CD4-positive, alpha-beta T cell (primary cell): ENCODE results near the gene CRABP1. TPM values are rescaled to one million over a fixed set of nuclear protein-coding genes. Genes with fewer than 3 reads are reported as not detected.

Experiments
- ATAC-seq: fragments of 200-7000 bp; cut with Tn5 transposase; one replicate; pipeline ENCODE4 v1.10.0; 2022; ENCODE audit warnings: mild to moderate bottlenecking; ENCODE audit not compliant: poor library complexity
- CTCF ChIA-PET: fragments of 350-600 bp; sonication (Branson Sonifier 250); formaldehyde crosslinking; loops from one replicate; lab custom pipeline; 2021; ENCODE audit warnings: antibody characterized with exemption, inconsistent platforms; lab: Charles Lee
- POLR2A ChIA-PET: fragments of 350-600 bp; sonication (Branson Sonifier 250); formaldehyde crosslinking; loops from one replicate; lab custom pipeline; 2021; ENCODE audit warnings: antibody characterized with exemption, inconsistent platforms; lab: Charles Lee
- DNase-seq, 14 experiments: peaks; one replicate each; pipeline ENCODE4 v3.0.0-alpha.2; 2013 to 2020; ENCODE audit warnings: mixed read lengths in 2 of 14
- H3K27ac ChIP-seq, 2 donors: one replicate each; pipeline versions ENCODE4 v1.5.1 to v1.7.0; 2013; ENCODE audit warnings: low read length in 2 of 2, low read depth in 1 of 2, mild to moderate bottlenecking in 1 of 2
- H3K27me3 ChIP-seq, 2 experiments: 1 replicate in 1 of 2; 2 replicates in 1 of 2; pipeline versions ENCODE4 v1.6.1 to v1.7.0; 2013; ENCODE audit warnings: low read length in 2 of 2, control low read depth in 1 of 2, mild to moderate bottlenecking in 1 of 2, moderate library complexity in 1 of 2; ENCODE audit not compliant: insufficient read depth in 2 of 2, control insufficient read depth in 1 of 2
- H3K36me3 ChIP-seq: one replicate; pipeline ENCODE4 v1.6.1; 2013; ENCODE audit warnings: low read length, control low read depth; ENCODE audit not compliant: insufficient read depth
- H3K4me1 ChIP-seq: one replicate; pipeline ENCODE4 v1.6.1; 2013; ENCODE audit warnings: low read length, control low read depth; ENCODE audit not compliant: insufficient read depth
- H3K4me3 ChIP-seq: one replicate; pipeline ENCODE4 v1.5.1; 2013; ENCODE audit warnings: mild to moderate bottlenecking, low read length, moderate library complexity
- H3K9me3 ChIP-seq, 2 experiments: 1 replicate in 1 of 2; 2 replicates in 1 of 2; pipeline versions ENCODE4 v1.6.1 to v1.7.0; 2013; ENCODE audit warnings: low read length in 2 of 2, mild to moderate bottlenecking in 2 of 2, control low read depth in 1 of 2, moderate library complexity in 1 of 2; ENCODE audit not compliant: control insufficient read depth in 1 of 2, insufficient read depth in 1 of 2
- H3K27ac Mint-ChIP-seq: one replicate; pipeline ENCODE4 v1.8.0; 2020; ENCODE audit warnings: mixed read lengths
- H3K27me3 Mint-ChIP-seq: one replicate; pipeline ENCODE4 v1.8.0; 2021; ENCODE audit warnings: mixed read lengths
- H3K36me3 Mint-ChIP-seq: one replicate; pipeline ENCODE4 v1.8.0; 2021; ENCODE audit warnings: low read depth, mixed read lengths
- H3K4me1 Mint-ChIP-seq: one replicate; pipeline ENCODE4 v1.8.0; 2021; ENCODE audit warnings: low read depth, mixed read lengths
- H3K4me3 Mint-ChIP-seq: one replicate; pipeline ENCODE4 v1.8.0; 2020; ENCODE audit warnings: mild to moderate bottlenecking, mixed read lengths
- H3K9me3 Mint-ChIP-seq: one replicate; pipeline ENCODE4 v1.8.0; 2020; ENCODE audit warnings: mixed read lengths
- intact Hi-C, 2 experiments: fragments of 100-400 bp; cut with DNase I in 1 of 2; cut with micrococcal nuclease in 1 of 2; formaldehyde crosslinking; loops; one replicate each; pipeline versions ENCODE4 v1.15.1 to v1.9.0; 2023 to 2025; cut with DNase I, micrococcal nuclease
- total RNA-seq, 174 experiments: library from RNA in 2 of 174; stranded (reverse) in 2 of 174; gene quantifications; one replicate each; pipeline ENCODE4 v1.2.3 and lab custom pipeline; 2021 to 2026
- TF ChIP-seq, protein P1 (sequence below): fragments of 200-600 bp; IDR thresholded peaks from one replicate; pipeline ENCODE4 v1.8.0; 2022; ENCODE audit warnings: antibody characterized with exemption, mild to moderate bottlenecking

The CRABP1 gene
- total RNA-seq, 2 experiments from 2014 or later = not detected

DNA sequence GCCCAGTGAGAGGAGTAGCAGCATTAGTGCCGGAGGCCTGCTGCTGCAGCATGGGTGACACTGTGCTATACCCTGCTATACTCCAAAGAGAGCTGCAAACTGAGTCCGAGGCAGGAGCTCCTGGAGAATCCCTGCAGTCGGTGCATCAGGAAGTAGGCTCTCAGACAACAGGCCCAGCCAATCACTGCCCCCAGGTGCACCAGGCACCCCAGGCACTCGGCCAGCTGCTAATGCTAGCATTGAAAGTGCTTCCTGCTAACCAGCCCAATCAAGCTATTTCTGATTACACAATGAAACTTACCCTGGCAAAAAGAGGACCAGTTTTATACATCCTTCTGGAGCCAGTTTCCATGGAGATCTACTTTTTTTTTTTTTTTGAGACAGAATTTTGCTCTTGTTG, 52.3 kb downstream of the CRABP1 start:
- Mint-ChIP-seq H3K9me3 (no peaks in the 10 kb centered on the region), H3K27ac (no peak overlapping the region), H3K4me3 (no peak overlapping the region), H3K4me1 (no peaks in the 10 kb centered on the region), H3K27me3 (peaks cover 13% of the 10 kb centered on the region), H3K36me3 (no peaks in the 10 kb centered on the region)
- no peak for DNase-seq
- Histone ChIP-seq H3K36me3 (no peaks in the 10 kb centered on the region), H3K9me3 (no peaks in the 10 kb centered on the region), H3K27ac (no peak overlapping the region), H3K27me3 (peaks cover 0 to 4% of the 10 kb centered on the region in 2 experiments), H3K4me3 (no peak overlapping the region), H3K4me1 (no peaks in the 10 kb centered on the region)
- ATAC-seq = no peak
- ChIA-PET CTCF (interaction anchor here (0.7 kb wide), 1 partner anchor 17 kb away, joined by 3 read pairs; no protein-coding TSS in a partner anchor), POLR2A (no interaction called here)
- intact Hi-C loops = no loop called here
- TF ChIP-seq, protein P1, sequence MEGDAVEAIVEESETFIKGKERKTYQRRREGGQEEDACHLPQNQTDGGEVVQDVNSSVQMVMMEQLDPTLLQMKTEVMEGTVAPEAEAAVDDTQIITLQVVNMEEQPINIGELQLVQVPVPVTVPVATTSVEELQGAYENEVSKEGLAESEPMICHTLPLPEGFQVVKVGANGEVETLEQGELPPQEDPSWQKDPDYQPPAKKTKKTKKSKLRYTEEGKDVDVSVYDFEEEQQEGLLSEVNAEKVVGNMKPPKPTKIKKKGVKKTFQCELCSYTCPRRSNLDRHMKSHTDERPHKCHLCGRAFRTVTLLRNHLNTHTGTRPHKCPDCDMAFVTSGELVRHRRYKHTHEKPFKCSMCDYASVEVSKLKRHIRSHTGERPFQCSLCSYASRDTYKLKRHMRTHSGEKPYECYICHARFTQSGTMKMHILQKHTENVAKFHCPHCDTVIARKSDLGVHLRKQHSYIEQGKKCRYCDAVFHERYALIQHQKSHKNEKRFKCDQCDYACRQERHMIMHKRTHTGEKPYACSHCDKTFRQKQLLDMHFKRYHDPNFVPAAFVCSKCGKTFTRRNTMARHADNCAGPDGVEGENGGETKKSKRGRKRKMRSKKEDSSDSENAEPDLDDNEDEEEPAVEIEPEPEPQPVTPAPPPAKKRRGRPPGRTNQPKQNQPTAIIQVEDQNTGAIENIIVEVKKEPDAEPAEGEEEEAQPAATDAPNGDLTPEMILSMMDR = no peak

GRCh38 chr15:78393137-78393536, 53.0 kb downstream of the CRABP1 start:
- CTCF ChIA-PET = no interaction called here
- POLR2A ChIA-PET = no interaction called here

GRCh38 chr15:78394026-78394425, 53.9 kb downstream of the CRABP1 start:
- ChIA-PET POLR2A (no interaction called here), CTCF (no interaction called here)
- Mint-ChIP-seq H3K36me3 (no peaks in the 10 kb centered on the region), H3K27me3 (peaks cover 13% of the 10 kb centered on the region), H3K9me3 (no peaks in the 10 kb centered on the region), H3K4me1 (no peaks in the 10 kb centered on the region), H3K4me3 (no peak overlapping the region), H3K27ac (no peak overlapping the region)
- no peaks in the 10 kb centered on the region for H3K9me3 ChIP-seq
- H3K27ac ChIP-seq = no peak overlapping the region
- no peak overlapping the region for H3K4me3 ChIP-seq
- intact Hi-C loops = no loop called here
- no peak for ATAC-seq
- H3K4me1 ChIP-seq = no peaks in the 10 kb centered on the region
- DNase-seq = no peak
- H3K27me3 ChIP-seq = peaks cover 0 to 2% of the 10 kb centered on the region in 2 experiments
- H3K36me3 ChIP-seq = no peaks in the 10 kb centered on the region
- TF ChIP-seq, protein P1 = no peak

More at GRCh38 chr15:78393137-78393536, 53.0 kb downstream of the CRABP1 start:
- Mint-ChIP-seq H3K4me3 (no peak overlapping the region), H3K4me1 (no peaks in the 10 kb centered on the region), H3K9me3 (no peaks in the 10 kb centered on the region), H3K27me3 (peaks cover 13% of the 10 kb centered on the region), H3K27ac (no peak overlapping the region), H3K36me3 (no peaks in the 10 kb centered on the region)
- intact Hi-C loops = no loop called here
- no peak for DNase-seq
- peaks cover 0 to 2% of the 10 kb centered on the region in 2 experiments for H3K27me3 ChIP-seq
- no peaks in the 10 kb centered on the region for H3K4me1 ChIP-seq
- TF ChIP-seq, protein P1 = no peak
- H3K4me3 ChIP-seq = no peak overlapping the region
- no peak for ATAC-seq
- H3K27ac ChIP-seq = no peak overlapping the region
- no peaks in the 10 kb centered on the region for H3K36me3 ChIP-seq
- no peaks in the 10 kb centered on the region for H3K9me3 ChIP-seq
